Effector memory CD8-positive, alpha-beta T cell (primary cell): ENCODE data around the gene UPF1.
A peak's percentile ranks its signal among the peaks of the same experiment; 100 is the strongest.
"Not testable (repeated sequence)": the region's sequence is repeated elsewhere in the genome, so short reads cannot be mapped to it uniquely, and the experiment has no call there.

Experiments used
- ATAC-seq: fragments of 150-1000 bp; cut with Tn5 transposase; replicated peaks from 2 replicates; pipeline ENCODE4 v1.10.0; 2021; ENCODE audit warnings: mild to moderate bottlenecking, moderate library complexity
- DNase-seq, 3 experiments: peaks; one replicate each; pipeline ENCODE4 v3.0.0; 2021
- H3K27ac Mint-ChIP-seq, 2 donors: one replicate each; pipeline ENCODE4 v1.8.0; 2022; ENCODE audit warnings: mild to moderate bottlenecking in 2 of 2, mixed read lengths in 2 of 2, moderate library complexity in 2 of 2
- H3K27me3 Mint-ChIP-seq, 2 donors: one replicate each; pipeline ENCODE4 v1.8.0; 2022; ENCODE audit warnings: mixed read lengths in 2 of 2
- H3K36me3 Mint-ChIP-seq: one replicate; pipeline ENCODE4 v1.8.0; 2022; ENCODE audit warnings: mild to moderate bottlenecking, moderate library complexity, mixed read lengths; ENCODE audit not compliant: insufficient read depth
- H3K4me1 Mint-ChIP-seq, 2 donors: one replicate each; pipeline ENCODE4 v1.8.0; 2022; ENCODE audit warnings: low read depth in 2 of 2, mixed read lengths in 2 of 2
- H3K4me3 Mint-ChIP-seq, 2 donors: one replicate each; pipeline ENCODE4 v1.8.0; 2022; ENCODE audit warnings: mild to moderate bottlenecking in 2 of 2, mixed read lengths in 2 of 2, moderate library complexity in 2 of 2
- H3K9me3 Mint-ChIP-seq, 2 donors: one replicate each; pipeline ENCODE4 v1.8.0; 2022; ENCODE audit warnings: mixed read lengths in 2 of 2

UPF1 gene

DNA sequence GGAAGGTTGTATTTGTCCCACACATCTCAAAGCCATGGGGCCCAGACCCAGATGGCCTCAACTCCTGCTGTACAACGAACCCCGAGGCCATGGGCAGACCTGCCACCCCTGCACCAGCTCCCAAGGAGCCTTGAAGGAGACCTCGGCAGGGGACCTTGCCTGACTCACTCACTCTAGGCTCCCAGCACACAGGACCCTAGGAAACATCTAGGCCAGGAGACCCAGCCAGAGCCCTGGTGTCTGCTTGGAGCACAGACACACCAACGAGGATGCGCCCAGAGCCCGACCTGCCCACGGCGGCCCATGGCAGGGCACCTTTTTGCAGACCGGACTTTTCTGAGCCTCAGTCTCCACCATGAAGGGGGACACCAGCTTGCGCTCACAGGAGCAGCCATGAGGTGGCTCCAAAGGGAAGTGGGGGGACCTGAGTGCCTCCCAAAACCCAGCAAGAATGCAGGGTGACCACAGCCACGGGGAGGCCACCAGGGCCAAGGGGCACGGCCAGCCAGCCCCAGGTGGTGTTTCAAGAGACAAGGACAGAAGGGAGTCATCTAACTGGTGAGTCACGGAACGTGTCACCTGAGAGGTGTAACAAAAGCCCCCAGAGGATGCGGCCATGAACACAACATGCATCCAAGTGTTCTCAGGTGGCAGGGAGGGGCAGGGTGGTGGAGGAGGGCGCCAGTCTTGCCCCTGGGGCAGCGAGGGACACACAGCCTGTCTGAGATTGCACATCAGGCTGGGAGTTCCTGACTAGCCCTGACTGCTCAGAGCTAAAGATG, 69.1 kb downstream of the UPF1 start:
- peaks cover 11 to 15% of the 10 kb centered on the region in 2 donors for H3K4me1 Mint-ChIP-seq
- H3K36me3 Mint-ChIP-seq: peaks cover 40% of the 10 kb centered on the region
- DNase-seq: no peak
- H3K4me3 Mint-ChIP-seq: no peak overlapping the region
- no peak for ATAC-seq
- H3K27ac Mint-ChIP-seq: peak overlapping the region in 1 of 2 donors; percentile 8
- no peaks in the 10 kb centered on the region for H3K9me3 Mint-ChIP-seq
- H3K27me3 Mint-ChIP-seq: peaks cover 17 to 20% of the 10 kb centered on the region in 2 donors

DNA sequence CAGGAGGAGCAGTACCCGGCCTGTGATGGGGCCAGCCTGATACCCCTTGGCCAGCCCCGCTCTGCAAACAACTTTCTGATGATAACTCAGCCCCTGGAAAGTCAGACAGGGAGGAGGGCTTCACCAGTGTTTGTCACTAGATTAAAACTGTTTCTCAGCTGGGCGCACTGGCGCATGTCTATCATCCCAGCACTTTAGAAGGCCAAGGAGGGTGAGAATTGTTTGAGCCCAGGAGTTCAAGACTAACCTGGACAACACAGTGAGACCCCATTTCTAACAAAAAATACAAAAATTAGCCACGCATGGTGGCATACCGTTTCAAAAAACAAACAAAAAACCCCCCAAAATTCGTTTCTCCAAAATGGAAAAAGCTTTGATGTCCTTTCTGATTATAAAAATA, 69.7 kb downstream of the UPF1 start:
- ATAC-seq (no peak), DNase-seq (no peak)
- Mint-ChIP-seq H3K27ac (no peak overlapping the region), H3K36me3 (peaks cover 45% of the 10 kb centered on the region), H3K4me3 (no peak overlapping the region), H3K27me3 (peaks cover 13 to 15% of the 10 kb centered on the region in 2 donors), H3K9me3 (no peaks in the 10 kb centered on the region), H3K4me1 (peaks cover 9 to 13% of the 10 kb centered on the region in 2 donors)

DNA sequence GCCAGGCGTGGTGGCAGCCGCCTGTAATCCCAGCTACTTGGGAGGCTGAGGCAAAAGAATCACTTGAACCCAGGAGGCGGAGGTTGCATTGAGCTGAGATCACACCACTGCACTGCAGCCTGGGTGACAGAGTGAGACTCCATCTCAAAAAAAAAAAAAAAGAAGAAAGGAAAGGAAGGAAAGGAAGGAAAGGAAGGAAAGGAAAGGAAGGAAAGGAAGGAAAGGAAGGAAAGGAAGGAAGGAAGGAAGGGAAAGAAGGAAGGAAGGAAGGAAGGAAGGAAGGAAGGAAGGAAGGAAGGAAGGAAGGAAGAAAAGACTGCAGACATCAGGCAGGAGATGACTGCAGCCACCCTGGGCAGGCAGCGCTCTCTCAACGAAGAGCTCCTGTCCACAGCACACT, 70.8 kb downstream of the UPF1 start:
- not testable (repeated sequence) for DNase-seq, ATAC-seq, H3K4me1 Mint-ChIP-seq, H3K27me3 Mint-ChIP-seq, H3K9me3 Mint-ChIP-seq, H3K4me3 Mint-ChIP-seq
- peaks cover 52% of the 10 kb centered on the region for H3K36me3 Mint-ChIP-seq
- peak overlapping the region in 1 of 2 donors; percentile 64 for H3K27ac Mint-ChIP-seq

DNA sequence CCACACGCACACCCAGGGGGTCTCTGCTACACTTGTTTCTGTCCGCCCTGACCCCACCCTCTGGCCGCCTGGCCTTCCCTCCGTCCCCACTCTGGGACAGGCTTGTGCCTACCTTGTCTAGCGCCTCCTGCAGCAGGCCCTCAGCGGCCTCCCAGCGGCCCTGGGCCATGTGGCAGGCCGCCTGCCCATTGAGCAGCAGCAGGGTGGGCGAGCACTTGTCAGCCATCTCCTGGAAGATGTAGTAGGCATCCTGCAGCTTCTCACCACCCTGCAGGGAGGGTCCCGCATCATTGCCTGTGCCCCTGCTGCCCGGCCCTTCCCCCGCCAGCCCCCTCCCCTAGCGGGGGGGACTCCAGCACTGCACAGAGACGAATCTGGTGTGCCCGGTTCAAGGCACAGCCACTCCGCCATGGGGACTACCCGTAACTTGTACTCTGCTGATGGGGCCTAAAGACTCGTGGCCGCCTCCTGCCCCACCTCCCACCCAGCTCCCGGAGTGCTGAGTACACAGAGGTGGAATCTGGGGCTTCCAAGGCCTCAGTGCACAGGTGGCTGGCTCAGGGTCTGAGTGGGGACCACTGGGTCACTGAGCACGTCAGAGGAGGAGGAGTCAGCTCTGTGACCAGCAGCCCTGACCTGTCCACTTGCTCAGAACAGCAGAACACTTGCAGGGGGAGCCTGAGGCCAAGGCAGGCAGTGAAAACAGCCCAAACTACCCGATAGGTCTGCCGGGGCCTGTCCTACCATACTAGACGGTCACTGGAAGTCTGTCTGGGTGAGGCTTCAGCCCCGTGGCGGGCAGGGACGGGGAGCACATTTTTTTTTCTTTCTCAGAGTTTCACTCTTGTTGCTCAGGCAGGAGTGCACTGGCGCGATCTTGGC, 71.6 kb downstream of the UPF1 start:
- Mint-ChIP-seq H3K27me3 (no peaks in the 10 kb centered on the region), H3K27ac (no peak overlapping the region), H3K9me3 (no peaks in the 10 kb centered on the region), H3K36me3 (peaks cover 54% of the 10 kb centered on the region), H3K4me1 (no peaks in the 10 kb centered on the region), H3K4me3 (no peak overlapping the region)
- no peak for DNase-seq
- ATAC-seq: no peak

DNA sequence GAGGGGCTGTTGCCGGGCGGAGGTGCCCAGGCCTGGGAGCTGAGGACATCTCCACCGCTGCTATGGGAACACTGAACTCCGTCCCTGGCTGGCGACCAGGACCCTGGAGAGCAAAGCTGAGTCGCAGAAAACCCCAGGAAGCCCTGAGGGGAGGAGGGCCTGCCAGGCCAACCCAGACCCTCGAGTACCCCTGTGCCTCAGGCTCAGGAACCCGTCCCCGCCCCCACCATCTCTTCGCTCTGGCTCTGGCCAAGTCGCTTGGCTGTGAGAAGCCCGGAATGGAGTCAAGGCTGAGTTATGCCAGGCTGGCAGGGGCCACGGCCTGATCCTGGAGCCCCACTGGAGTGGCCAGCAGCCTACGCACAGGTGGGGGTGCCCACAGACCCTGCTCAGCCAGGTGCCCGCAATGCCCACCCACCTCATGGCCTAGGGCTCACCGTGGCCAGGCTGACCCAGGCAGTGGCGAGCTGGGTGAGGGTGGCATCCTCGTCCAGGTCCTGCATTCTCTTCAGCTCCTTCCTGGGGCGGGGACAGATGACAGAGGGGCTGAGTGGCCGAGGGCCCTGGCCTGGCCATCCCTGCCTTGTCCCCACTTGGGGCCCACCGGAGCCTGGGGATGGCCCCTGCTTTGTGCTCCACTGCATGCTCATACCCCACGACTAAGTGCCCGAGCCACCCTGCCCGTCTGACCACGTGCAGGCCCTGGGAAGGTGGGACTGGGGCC, 72.7 kb downstream of the UPF1 start:
- peaks cover 62% of the 10 kb centered on the region for H3K36me3 Mint-ChIP-seq
- H3K27ac Mint-ChIP-seq: no peak overlapping the region
- no peaks in the 10 kb centered on the region for H3K27me3 Mint-ChIP-seq
- peak overlapping the region in 1 of 2 donors; percentile 27 for H3K4me3 Mint-ChIP-seq
- H3K4me1 Mint-ChIP-seq: no peaks in the 10 kb centered on the region
- no peaks in the 10 kb centered on the region for H3K9me3 Mint-ChIP-seq
- DNase-seq: no peak
- no peak for ATAC-seq

DNA sequence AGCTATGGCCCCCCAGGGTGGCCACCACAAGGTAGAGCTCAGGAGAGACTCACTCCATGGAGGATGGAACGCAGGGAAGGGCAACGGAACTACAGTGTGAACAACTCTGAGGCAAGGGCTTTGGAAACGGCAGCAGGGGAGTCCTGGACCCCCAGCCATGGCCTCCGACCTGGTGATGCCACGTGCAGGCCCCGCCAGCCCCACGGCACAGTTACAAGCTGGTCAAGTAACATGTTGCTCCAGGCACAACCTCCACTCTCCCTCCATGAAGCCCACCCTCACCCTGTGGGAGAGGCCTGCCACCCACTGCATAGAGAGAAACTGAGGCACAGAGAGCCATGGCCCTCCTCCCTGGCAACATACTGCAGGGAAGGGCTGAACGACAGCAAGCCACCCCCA, 73.3 kb downstream of the UPF1 start:
- DNase-seq (no peak), ATAC-seq (no peak)
- Mint-ChIP-seq H3K36me3 (peaks cover 67% of the 10 kb centered on the region), H3K4me3 (peak overlapping the region in 1 of 2 donors; percentile 27), H3K9me3 (no peaks in the 10 kb centered on the region), H3K4me1 (no peaks in the 10 kb centered on the region), H3K27ac (no peak overlapping the region), H3K27me3 (no peaks in the 10 kb centered on the region)

DNA sequence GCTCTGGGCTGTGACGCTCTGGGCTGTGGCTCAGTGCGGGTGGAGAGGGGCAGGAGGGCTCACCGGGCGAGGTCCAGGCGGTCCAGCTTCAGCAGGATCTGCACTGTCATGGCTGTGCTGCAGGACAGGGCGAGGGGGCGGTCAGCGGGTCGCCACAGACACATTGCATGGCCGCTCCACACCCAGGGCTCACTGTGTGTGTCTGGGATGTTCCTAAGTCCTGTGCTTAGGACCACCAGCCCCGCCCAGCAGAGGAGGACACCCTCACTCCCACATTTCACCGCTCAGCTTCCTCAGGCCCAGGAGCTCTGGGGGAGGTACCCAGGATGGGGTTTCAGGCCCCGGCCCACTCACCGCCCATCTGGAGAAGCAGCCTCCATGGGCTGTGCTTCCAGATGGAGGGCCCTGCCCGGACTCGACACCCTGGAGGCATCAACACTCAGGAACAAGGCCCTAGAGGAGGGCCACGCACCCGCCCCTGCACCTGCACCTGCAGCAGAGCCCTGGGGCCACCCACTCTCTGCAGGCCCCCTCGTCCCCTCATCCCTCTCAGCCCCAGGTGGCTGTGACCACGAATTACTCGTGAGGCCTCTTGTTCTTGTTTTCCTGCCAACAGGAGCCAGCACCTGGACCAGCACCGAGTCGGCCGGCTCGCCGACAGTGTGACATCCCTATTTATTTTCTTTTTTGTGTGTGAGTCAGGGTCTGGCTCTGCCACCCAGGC, 73.9 kb downstream of the UPF1 start:
- no peak for ATAC-seq
- H3K4me1 Mint-ChIP-seq: no peaks in the 10 kb centered on the region
- no peaks in the 10 kb centered on the region for H3K27me3 Mint-ChIP-seq
- peak overlapping the region in 1 of 2 donors; percentile 80 for H3K27ac Mint-ChIP-seq
- H3K4me3 Mint-ChIP-seq: peak overlapping the region in 1 of 2 donors; percentile 21
- peaks cover 71% of the 10 kb centered on the region for H3K36me3 Mint-ChIP-seq
- no peaks in the 10 kb centered on the region for H3K9me3 Mint-ChIP-seq
- no peak for DNase-seq

DNA sequence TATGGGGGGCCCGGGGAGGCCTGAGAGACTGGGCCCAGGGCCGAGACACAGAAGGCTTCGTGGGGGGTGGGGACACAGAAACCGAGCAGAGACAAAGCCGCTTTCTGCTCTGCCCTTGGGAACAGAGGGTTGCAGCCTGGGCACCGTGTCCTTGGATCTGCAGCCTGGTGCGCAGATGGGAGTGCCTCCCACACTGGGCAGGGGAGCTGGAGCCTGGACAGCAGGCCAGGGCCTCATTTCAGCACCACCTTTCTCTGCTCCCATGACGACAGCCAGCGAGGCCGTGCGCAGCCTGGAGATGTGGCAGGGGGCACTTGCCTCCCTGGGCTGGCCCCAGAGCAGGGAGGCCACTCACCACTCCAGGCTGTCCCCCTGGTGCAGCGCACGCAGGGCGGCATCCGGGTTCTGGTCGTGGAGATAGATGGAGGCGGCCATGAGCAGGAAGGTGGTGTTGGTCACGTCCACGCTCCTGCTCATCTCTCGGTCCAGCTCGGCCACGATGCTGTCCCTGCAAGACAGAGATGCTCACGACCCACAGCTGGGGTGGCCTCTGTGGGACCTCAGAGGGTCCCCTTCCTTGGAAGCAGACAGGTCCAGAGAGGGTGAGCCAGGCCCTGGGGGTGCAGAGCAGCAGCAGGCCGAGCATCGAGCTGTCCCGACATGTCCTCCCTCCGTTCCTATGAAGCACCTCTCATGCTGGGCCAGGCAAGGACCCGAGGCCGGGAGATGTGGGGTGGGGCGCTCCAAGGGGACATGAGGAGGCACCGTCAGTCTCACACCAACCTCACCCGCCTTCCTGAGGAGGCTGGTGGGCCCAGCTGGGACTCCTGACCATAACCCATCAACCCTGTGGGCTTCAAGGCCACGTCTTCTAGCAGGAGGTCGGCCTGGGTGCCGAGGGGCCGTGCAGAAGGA, 75.1 kb downstream of the UPF1 start:
- Mint-ChIP-seq H3K27ac (no peak overlapping the region), H3K36me3 (peaks cover 75% of the 10 kb centered on the region), H3K4me1 (no peaks in the 10 kb centered on the region), H3K4me3 (no peak overlapping the region), H3K27me3 (no peaks in the 10 kb centered on the region), H3K9me3 (no peaks in the 10 kb centered on the region)
- DNase-seq (no peak), ATAC-seq (no peak)

DNA sequence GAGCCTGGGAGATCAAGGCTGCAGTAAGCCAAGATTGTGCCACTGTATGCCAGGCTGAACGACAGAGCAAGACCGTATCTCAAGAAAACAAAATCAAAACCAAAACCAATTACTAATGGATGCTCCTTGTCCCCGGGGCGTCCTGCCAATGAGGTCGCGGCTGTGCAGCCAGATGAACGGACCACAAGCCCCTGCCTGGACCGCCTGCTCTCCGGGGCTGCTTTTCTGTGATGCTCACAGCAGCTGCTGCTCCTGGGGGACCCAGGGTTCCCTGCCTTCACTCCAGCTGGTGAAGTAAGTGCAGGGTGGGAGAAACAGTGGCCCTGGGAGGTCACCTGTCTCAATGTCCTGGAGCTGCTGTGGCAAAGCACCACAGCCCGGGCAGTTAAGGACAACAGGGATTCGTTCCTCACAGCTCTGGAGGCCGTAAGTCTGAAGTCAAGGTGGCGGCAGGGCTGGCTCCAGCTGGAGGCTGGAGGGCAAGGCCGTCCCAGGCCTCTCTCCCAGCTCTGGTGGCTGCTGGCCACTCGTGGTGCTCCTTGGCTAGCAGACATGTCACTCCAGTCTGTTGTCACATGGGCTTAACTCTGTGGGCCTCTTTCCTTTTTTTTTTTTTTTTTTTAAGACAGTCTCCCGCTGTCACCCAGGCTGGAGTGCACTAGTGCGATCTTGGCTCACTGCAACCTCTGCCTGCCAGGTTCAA, 77.3 kb downstream of the UPF1 start:
- H3K9me3 Mint-ChIP-seq: no peaks in the 10 kb centered on the region
- no peak for ATAC-seq
- no peak overlapping the region for H3K4me3 Mint-ChIP-seq
- DNase-seq: no peak
- peaks cover 74% of the 10 kb centered on the region for H3K36me3 Mint-ChIP-seq
- no peak overlapping the region for H3K27ac Mint-ChIP-seq
- peaks cover 6 to 11% of the 10 kb centered on the region in 2 donors for H3K4me1 Mint-ChIP-seq
- no peaks in the 10 kb centered on the region for H3K27me3 Mint-ChIP-seq

DNA sequence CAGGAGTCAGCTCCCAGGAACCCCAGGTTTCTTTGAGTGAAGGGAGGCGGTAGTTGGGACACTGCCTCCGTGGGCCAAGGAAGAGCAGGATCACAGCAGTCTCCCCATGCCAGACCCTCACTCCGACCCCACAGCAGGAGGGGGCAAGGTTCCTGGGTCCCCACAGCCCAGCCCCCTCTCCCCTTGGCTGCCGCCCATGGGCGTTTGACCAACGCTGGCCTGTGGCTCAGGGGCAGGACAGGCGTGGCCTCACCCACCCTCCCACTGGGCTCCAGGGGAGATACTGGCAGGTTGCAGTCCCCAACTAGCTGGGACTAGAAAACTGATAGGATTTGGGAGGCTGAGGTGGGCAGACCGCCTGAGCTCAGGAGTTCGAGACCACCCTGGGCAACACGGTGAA, 78.3 kb downstream of the UPF1 start:
- DNase-seq (no peak), ATAC-seq (no peak)
- Mint-ChIP-seq H3K4me3 (no peak overlapping the region), H3K27me3 (no peaks in the 10 kb centered on the region), H3K4me1 (peaks cover 8 to 17% of the 10 kb centered on the region in 2 donors), H3K27ac (no peak overlapping the region), H3K36me3 (peaks cover 74% of the 10 kb centered on the region), H3K9me3 (no peaks in the 10 kb centered on the region)

DNA sequence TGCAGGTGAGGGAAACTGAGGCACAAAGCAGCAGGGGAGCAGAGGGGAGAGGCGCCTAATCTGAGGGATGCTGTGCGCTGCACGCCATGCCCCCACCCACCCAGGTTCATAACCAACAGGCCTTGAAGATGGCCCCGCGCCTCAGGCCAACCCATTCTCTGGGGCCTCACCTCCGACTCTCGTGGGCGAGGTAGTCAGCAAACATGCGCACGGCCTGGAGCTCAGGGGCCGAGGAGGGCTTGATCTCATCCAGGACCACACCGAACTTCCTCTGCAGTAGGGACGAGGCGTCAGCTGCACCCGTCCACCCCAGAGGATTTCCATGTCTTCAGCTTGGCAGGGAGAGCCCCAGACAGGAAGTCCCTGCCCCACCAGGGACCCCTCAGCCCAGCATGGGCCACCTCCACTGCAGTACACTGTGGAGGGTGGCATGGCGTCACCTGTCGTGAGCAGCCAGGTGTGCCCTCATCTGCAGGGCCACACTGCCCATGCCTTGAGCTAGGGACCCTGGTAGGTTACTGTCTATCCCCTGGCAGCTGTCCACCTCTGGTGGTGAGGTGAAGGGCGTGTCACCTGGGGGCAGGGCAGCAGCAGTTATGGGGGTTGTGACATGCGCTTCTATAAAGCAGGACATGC, 79.2 kb downstream of the UPF1 start:
- H3K9me3 Mint-ChIP-seq: no peaks in the 10 kb centered on the region
- no peak for ATAC-seq

More for the DNA sequence above, 79.2 kb downstream of the UPF1 start:
- Mint-ChIP-seq H3K27ac (no peak overlapping the region), H3K4me1 (peaks cover 10 to 19% of the 10 kb centered on the region in 2 donors), H3K36me3 (peaks cover 74% of the 10 kb centered on the region), H3K27me3 (no peaks in the 10 kb centered on the region), H3K4me3 (no peak overlapping the region)
- no peak for DNase-seq
